Bone marrow (tissue), 2 donors: ENCODE measurements around the gene RNF151.
A peak's percentile ranks its signal among the peaks of the same experiment; 100 is the strongest.

Experiments
- DNase-seq, 2 donors: peaks; one replicate each; lab custom pipeline; 2025; lab: John Stamatoyannopoulos, UW

Gene RNF151

DNA sequence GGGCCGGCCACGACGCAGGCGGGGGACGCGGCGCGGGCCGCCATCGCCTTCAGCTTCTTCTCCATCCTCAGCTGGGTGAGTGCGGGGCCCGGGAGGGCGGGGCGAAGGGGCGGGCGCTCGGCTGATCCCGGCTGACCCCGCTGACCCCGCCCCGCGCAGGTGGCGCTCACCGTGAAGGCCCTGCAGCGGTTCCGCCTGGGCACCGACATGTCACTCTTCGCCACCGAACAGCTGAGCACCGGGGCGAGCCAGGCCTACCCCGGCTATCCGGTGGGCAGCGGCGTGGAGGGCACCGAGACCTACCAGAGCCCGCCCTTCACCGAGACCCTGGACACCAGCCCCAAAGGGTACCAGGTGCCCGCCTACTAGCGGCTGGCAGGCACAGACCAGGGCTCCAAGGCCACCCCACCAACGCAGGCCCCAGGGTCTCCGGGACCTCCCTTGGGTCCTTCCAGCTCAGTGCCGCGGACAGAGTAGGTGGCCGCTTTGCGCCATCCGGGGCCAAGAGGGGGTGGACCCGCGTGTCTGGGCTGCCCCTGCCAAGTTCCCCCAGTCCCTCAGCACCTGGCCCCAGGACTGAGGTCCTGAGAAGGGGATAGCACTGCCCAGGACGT, 26.2 kb downstream of the RNF151 start:
- no peak for DNase-seq

DNA sequence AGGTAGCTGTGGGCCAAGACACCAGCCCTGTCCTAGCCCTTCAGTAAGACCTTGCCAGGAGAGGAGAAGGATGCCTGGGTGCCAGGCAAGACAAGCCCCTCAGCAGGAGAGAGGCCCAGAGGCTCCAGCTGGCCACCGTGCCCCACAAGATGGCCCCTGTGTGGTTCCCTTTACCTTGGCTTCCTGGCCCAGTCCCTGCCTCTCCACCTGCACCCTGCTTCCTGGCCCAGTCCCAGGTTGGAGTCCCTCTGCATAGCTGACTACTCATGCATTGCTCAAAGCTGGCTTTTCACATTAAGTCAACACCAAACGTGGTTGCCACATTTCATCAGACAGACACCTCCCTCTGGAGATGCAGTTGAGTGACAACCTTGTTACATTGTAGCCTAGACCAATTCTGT, 27.1 kb downstream of the RNF151 start:
- no peak for DNase-seq

DNA sequence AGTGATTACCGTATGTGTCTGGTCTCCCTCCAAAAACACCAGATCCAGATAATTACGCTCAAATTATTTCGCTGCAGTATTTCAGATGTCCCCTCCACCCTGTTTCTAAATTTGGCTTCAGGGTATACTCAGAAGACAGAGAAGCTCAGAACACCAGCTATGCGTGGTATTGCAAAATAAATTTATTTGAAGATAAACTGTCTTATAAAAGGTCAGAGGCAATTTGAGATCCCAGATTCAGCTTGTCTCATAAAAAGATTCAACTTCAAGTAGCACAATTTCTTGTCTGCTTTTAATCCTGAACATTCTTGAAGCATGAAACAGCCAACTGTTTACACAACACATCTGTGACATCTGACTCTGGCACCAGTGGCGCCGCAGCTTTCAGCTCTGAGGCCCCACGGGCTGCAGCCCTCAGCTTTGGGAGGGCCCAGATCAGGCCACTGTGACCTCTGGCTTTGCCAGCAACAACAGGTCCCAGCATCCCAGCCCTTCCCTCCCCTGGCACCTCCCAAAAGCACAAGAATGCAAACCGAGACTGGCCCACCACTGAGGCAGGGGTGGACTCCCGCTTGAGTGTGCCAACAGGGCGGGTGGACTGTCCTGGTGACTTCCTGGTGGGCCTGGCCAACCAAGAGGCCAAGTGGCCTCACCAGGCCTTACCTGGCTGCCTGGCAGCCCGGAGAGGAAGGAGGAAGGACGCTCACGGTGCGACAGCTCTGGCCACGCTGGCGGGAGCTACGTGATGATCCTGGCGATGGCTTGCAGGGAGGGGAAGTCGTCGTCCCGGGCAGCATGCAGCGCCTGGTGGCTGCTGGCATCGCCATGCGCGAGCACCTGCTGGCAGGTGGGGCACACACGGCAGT, 31.1 kb downstream of the RNF151 start:
- no peak for DNase-seq

DNA sequence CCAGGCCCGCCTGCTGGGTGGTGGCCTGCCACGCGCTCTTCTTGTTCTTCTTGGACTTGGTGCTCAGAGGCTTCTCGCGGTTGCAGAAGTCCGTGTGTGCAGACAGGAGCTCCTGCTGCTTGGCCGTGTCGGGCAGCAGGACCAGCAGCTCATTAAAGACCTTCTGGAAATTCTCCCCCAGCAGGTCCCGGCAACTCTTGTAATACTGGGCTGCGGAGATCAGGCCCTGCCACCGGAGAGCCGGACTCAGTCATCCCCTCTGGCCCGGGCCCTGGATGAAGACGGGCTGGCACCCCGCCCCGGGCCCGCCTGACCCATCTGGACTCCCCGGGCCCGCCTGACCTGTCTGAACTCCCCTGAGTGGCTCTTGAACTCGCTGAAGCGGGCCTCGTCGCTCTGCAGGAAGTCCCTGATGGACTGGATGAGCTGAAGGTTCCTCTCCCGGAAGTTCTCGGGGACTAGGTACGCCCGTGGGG, 31.7 kb downstream of the RNF151 start:
- no peak for DNase-seq

DNA sequence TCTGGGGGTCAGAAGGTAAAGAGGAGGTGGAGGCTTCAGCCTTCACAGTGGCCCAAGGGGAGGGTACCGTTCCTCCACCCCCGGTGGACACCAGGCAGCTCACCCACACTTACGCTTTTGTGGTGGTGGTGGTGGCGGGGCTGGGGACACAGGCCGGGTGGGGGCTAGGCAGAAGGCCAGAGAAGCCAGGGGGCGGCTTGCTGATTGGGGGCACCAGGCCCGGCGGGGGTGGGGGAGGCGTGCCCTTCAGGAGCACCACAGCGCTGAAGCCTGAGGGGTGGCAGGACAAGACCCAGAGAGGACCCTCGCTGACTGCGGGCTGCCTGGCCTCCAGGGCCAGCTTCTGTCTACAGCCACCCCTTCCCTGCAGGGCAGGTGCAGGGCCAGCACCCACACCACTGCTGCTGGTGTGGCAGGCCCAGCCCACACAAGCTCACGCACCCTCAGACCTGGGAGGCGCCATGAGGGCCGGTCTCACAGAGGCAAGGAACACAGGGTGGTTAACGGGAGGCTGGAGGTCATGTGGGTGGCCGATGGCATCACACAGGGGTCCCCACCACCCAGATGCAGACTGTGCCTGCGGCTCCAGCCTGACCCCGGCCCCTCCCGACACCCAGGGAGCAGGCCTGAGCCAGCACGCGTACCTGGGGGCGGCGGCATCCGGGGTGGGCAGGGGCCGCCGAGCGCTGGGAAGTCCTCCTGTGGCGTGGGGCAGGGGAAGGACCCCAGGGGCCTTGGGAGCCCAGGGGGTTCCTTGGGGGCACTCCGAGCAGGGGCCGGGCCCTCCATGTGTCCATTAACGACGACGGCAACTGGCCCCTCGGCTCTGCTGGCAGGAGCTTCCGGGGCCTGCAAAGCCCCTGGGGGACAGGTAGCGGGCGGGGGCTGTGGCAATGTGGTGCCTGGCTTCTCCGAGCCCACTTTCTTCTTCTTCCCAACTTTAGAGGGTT, 32.5 kb downstream of the RNF151 start:
- no peak for DNase-seq

DNA sequence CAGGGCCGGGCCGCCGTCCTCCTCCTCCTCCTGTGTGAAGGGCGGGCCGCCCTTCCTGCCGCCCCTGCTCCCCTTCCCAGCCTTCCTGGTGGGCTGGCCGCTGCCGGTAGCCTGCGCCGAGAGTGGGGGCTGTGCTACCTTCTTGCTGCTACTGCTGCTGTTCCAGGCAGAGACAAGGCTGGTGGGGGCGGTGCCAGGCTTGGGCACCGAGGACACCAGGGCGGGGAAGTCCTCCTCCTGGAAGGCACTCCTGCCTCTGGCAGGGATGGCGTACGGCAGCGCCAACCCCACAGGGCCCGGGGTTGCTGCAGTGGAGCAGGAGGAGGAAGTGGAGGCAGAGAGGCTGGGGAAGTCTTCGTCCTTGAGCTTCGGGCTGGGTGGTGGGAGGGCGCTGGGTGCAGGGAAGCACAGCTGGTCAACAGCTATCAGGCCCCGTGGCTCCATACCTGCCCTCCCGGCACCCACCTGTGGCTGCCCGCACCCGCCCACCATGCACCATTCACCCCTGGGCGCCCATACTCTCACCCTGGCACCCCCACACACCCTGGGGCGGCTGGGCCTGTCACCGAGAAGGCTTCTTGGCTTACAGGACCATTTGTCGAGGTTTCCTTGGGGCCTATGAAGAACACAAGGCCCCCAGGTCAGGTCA, 33.3 kb downstream of the RNF151 start:
- DNase-seq: no peak

DNA sequence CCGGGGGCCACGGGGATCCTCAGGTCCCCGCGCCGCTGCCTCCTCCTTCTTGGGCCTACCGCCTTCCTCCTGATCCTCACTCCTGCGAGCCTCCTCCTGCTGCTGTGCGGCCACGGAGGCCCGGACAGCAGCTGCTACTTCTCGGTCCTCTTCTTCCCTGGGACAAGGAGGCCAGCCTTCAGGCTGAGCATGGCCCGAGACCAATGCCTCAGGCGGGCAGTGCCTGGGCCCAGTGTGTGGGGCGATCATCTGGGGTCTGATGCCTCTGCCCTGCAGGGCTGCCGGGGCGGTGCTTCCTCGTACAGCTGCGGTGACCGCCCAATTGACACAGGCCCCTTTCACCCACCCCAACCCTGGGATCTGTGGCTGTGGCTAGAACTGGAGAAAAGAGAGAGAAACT, 34.4 kb downstream of the RNF151 start:
- DNase-seq: no peak

DNA sequence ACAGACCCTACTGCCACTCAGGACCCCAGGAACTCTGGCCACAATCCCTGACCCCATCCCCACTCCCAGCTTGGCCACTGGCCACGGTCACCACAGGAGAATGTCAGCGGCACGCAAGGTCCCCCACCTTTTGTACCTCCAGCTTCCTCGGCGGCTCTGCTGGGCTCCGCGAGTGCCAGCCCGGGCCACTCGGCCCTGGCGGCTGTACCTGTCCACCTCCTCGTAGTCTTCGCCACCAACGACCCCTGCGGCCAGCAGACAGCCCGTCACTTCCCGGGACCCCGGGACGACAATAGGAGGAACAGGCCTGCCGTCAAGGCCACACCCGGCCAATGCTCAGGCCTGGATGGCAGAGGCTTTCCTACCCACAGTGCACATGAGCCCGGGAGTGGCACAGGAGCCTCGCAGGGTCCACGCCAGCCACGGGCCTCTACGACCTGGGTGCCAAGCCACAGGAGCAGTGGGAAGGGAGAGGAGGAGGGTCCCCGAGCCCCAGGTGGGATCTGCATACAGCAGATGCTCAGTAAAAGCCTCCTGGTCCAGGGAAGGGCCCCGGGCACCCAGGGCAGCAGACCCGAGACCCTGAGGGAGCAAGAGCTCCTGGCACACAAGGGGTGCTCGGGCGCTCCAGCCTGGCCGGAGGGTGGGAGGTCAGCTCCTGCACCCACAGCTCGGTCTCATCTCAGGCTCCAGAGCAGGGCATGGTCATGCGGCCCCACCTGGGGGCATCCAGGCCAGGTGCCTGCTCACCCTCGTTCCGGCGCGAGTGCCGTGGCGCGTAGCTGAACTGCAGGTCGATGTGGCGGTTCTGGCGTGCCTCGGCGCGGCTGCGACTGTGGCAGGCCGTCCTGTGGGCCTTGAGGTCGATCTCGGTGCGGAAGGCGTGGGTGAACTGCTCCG, 35.0 kb downstream of the RNF151 start:
- DNase-seq: no peak

DNA sequence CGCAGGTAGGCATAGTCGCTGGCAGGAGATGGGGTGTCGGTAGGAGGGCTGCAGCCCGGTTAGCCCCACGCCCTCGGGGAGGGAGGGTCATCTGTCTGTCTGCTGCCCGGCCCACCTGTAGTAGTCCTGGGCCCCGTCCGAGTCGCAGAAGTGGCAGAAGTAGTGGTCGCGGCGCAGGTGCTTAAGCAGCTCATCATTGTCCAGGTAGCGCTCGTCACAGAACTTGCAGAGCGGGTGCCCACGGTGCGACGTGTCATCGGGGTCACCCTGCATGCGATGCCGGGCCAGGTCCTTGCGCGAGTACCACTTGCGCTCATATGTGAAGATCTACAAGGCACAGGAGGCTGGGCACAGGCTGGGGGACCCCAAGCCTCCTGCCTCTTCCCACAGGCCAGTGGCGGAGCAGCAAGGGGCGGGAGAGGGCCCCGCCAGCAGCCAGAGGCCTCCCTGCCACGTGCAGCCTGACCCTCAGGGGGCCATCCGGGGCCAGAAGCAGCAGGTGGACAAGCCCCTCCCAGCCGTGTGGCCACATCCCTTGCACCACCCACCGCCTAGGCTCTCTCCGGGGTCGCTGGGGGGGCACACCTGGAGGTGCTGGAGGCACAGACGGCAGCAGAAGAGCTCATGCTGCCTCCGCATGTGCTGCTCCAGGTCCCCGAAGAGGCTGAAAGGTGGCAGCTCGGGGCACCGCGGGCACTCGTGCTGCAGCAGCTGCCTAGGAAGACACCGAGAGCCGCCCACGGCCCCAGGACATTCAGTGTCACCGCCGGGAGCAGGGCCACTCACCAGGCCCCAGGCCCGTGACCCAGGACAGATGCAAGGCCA, 36.0 kb downstream of the RNF151 start:
- no peak for DNase-seq

DNA sequence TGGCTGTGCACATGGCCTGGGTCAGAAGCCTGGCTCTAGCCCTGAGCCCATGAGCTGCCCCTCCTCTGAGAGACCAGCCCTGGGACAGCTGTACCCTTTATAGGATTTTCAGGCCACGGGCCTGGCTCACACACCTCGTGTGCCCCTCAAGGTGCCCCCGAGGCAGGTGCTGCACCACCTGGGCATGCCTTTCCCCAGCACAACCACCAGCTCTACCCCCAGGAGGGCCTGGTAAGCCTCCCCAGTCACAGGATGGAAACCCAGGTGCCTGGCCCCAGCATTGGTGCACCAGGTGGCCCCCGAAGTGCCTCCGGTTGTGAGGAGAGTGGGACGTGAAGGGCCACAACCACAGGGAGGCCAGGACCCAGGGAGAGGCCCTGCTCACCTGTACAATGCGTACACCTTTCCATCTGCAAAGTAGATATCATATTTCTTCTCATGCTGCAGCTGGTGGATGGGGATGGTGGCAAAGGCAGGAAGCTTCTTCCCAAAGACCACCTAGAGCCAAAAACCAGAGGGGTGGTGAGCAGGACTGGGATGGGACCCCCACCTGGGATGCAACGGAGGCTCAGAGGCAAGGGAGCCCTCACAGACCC, 36.7 kb downstream of the RNF151 start:
- DNase-seq: no peak

DNA sequence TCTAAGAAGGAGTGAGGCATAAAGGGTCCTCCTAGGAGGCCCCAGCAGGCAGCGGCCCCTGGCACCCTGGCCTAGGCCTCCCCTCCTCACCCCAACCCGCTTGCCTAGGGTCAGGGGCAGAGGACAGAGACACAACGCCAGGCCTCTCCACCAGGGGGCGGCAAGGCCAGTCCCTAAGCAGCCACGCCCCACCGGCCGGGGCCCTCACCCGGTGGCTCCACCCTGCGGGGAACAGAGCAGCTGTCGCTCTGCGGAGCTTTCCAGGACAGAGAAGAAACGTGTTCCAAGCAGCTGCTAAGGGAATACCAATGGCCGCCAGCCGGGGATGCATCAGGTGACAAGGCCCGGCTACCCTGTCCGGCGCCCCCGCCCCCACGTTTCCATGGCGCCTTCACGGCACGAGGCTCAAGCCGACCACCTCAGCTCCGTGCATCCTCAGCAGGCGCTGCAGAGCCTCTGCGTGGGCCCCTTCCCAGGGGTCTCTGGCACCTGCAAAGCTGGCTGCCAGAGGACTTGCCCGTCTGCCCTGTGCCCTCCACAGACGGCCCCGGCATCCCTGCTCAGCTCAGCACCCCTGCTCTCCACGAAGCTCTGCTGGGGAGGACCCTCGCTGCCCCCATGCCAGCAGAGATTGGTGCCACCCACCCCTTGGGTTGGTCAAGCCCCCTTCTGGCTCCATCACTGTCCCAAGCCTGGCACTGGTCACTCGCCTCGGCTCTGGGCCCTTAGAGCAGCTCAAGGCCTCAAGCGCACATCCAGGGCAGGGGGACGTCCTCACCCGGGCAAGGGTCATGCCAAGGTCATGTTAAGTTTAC, 37.4 kb downstream of the RNF151 start:
- peak; percentile 66 to 79 for DNase-seq

DNA sequence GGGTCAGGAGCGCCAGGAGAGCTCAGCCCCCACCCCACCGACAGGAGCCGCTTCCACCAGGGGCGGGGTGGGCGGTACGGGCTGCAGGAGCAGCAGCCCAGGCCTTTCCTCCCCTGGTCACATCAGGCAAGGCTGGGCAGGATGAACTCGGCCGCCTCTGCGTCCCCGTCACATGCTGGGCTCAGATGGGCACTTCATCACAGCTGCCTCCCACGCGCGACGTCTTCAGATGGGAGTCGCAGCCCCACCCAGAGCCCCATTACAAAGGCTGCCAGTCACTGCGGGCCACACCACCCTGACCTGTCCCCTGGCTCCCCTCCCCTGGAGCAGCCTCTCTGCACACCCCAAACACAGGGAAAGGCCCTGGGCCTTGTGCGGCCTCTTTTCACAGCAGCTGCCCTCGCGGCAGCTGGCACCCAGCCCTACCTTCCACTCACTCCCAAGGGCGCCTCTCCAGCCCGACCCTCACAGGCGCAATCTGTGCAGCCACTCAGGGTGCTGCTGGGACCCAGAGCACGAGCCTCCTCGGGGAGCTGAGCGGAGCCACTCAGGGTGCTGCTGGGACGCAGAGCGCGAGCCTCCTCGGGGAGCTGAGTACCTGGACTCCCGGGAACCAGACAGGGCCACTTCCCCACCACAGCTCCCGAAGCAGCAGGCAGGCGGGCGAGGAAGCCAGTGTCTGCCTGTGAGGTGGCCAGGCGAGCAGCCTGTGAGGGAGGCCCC, 38.3 kb downstream of the RNF151 start:
- no peak for DNase-seq

DNA sequence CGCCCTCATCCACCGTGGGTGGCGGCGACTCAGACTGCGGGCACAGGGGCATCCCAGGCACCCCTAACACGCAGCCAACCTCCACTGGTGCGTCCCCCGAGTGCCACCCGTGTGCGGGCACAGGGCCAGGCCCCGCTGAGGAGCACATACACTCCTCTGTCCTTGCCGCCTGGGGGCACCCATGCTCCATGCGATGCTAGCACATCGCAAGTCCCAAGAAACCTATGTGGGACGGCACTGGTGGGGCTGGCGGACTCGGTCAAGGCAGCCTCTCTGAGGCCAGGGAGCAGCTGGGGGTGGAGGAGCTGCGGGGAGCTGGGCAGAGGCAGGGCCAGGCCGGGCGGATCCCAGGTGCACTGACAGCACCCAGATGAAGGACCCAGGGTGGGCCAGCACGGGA, 39.0 kb downstream of the RNF151 start:
- DNase-seq: peak in 1 of 2 donors; percentile 36

DNA sequence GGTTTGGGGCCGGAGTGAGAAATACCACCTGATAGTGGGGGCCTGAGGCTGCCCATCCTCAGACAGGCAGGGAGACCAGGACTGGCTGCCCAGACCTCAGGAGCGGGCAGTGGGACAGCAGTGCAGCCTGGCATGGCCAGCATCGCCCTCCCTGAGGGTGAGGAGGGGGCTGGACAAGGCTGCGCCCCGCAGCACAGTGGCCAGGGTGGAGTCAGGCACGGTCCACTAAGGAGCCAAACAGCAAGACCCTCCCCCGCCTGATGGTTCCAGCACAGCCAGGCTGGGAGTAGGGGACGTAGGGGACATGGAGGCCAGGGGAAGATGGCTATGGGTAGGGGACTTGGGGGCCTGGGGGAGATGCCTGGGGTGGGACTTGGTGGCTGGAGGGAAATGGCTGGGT, 39.7 kb downstream of the RNF151 start:
- DNase-seq: no peak

DNA sequence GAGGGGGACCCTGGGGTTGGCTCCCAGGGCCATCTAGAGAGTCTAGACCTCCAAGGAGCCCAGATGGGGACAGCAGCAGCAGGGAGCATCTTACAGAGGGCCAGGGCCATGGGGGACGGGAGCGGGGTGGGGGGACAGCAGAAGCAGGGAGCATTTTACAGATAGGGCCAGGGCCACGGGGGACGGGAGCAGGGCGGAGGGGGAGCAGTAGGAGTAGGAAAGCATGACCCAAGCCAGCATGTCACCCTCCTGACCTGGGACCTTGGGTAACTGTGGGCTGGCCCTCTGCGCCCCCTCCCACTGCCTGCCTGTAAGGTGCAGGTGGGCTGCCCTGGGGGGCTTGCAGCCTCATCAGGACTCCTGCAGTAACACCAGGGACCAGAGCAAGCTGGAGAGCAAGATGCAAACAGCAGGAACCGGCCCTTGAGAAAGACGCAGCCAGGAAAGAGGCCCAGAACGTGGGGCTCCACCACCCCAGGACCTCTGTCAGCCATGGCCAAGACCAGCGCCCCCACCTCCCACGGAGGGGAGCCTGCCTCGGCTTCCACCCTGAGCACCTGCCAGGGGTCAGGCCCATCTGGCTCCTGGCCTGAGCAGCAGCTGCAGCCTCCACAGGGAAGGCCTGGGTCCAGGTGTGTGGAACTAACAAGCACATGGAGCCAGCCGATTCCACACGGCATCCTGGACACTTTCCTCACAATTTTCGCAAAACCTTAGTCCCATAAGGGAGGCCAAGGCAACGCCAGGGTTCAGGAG, 40.6 kb downstream of the RNF151 start:
- DNase-seq: no peak

DNA sequence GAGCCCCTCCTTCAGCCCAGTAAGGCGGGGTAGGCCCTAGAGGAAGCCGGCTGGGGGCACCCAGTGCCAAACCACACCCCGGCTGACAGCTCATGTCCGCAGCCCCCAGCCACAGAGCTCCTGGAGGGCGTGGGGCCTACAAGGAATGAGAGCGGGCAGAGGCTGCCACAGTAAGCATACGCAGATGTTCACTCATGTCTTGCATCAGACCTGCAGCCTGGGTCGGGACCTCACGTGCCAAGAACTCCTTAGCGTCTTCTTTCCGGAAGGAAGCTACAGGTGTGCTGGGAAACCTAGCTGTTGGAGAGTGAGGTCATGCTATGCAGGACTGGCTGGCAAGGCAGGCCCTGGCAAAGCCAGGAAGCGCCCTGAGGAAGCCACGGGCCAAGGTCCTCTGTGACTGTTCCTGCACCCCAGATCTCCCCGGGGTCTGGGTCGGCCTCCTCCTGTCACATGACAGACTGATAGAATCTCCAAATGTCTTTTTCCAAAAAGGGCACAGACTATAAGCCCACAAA, 41.4 kb downstream of the RNF151 start:
- peak in 1 of 2 donors; percentile 30 for DNase-seq

DNA sequence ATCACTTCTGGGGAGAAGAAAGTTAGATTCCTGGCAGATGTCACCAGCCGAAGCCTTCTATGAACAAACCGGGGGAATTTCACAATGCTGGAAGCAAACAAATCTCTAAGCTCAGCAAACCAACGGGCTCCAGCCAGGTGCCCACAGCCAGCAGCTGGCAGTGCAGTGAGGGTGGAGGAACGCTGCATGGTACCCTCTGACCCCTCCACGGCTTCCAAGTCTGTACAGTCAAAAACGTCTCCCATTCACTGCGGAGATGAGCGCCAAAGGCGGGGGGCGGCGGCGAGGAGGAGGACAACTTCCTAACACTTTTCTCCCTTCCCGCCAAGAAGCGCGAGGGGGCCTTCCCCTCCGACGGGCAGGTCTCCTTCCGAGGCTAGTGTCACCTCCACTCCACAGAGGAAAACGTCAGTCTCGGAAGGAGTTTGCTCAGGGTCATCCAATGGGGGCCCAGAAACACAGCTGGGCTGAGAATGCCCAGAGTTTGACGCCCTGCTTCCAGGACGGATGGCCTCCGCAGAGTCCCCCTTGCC, 42.0 kb downstream of the RNF151 start:
- peak in 1 of 2 donors; percentile 30 for DNase-seq
